GM23248 (cell line): ENCODE measurements around the gene PLCH2.

Experiments
- EZH2 ChIP-seq: fragments of 200-600 bp; sonication (generic); IDR thresholded peaks from 2 replicates; pipeline ENCODE4 v1.6.1; 2018; ENCODE audit warnings: antibody characterized with exemption, mild to moderate bottlenecking; ENCODE audit not compliant: insufficient read depth, poor library complexity, severe bottlenecking
- EZH2phosphoT487 ChIP-seq: fragments of 200-600 bp; sonication (generic); IDR thresholded peaks from 2 replicates; pipeline ENCODE4 v1.6.1; 2018; ENCODE audit warnings: antibody characterized with exemption, moderate library complexity, mild to moderate bottlenecking, low read depth; ENCODE audit not compliant: insufficient read depth

DNA sequence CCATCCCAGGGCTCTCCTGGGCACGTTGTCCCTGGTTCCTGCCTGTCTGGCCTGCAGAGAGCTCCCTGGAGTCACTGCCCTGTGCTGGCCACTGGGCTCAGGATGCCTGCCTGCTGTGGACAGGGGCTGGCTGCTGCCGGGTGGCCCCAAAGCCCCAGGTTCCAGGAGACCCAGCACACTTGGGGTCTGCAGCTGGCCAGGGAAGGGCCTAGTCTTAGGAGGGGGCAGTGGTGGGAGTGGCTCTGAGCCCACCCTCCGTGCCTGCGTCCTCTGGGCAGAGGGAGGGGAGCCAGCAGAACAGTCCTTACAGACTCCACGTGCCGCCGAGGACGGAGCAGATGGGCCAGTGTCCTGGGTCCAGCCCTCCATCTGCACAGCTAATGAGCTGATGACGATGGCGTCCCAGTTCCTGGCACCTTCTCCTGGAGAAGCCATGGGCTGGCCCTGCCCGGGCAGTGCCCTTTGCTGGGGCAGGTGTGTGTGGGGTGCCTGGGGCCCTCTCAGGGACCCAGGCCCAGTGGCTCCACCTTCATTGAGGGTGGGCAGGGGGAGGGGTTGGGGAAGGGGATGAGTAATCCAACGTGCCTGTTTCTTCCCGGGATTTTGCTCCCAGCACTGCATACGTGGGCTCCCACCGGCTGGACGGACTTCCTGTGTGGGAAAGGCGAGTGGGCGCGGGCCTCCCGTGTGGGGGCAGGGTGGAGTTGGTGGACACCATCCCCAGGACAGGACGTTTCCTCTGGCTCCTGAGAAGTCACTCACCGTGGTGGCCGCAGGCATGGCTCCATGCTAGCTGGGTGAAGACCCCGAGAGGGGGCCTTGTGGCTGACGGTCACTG lies 6.8 kb upstream of the PLCH2 start:
- TF ChIP-seq EZH2phosphoT487 = no peak
- no peak for TF ChIP-seq EZH2
